HG02943 (cell line): ENCODE measurements around the gene GALNT17.

Source experiments
- ATAC-seq: cut with Tn5 transposase; IDR thresholded peaks from one replicate; pipeline ENCODE4 v1.9.1; 2021; ENCODE audit warnings: mild to moderate bottlenecking, low read depth, moderate library complexity; ENCODE audit not compliant: unreplicated experiment

The GALNT17 gene

DNA sequence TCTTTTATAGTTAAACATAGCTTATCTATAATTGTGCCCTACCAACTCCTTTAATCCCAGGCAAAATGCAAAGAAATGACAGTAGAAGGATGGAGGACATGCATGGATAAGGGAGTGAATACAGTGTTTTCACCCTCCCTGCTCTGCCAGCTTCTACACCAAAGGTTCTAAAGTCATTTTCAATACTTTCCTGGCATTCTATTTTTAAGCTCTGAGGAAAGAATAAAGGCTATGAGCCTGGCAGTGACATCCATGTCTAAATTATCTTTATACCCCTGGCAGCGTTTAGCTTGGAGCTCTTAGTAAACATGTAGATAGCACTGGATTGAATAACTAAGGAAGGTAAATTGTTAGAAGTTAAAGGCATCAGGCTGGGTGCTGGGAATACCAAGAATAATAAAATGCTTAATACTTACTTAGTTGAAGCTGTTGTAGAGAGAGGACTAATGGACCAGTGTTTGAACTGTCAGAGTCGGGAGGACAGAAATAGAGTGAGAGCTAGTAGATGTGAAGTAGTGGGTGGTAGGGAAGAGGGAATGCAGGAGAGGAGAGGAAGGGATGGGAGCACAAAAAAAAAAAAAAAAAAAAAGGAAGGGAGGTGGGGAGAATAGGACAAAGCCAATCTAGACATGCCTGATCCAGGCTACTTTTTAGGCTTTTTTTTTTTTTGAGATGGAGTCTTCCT, 518.9 kb downstream of the GALNT17 start:
- ATAC-seq: no peak

GRCh38 chr7:71652510-71652909, 520.6 kb downstream of the GALNT17 start:
- no peak for ATAC-seq

GRCh38 chr7:71657386-71657785, 525.4 kb downstream of the GALNT17 start:
- no peak for ATAC-seq

DNA sequence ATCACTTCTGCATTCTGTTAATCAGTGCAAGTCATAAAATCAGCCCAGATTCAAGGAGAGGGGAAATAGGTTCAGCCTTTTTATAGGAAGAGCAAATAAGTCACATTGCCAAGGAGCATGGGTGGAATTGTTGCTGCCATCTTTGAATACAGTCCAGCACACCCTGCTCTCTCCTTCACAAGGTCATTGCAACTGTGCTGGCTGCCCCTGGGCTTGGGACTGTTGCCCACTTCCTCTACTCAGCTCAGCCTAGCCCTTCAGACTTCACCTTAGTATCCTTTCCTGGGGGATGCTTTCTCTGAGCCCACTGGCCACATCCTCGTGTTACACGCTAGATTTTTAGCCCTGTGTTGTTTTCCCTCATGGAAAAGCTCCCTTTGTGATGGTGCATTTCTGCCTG, 527.7 kb downstream of the GALNT17 start:
- ATAC-seq: no peak

GRCh38 chr7:71661671-71662224, 529.8 kb downstream of the GALNT17 start:
- no peak for ATAC-seq

- ATAC-seq: no peak
These were observed 533.8 kb downstream of the GALNT17 start for GRCh38 chr7:71665716-71666115.

DNA sequence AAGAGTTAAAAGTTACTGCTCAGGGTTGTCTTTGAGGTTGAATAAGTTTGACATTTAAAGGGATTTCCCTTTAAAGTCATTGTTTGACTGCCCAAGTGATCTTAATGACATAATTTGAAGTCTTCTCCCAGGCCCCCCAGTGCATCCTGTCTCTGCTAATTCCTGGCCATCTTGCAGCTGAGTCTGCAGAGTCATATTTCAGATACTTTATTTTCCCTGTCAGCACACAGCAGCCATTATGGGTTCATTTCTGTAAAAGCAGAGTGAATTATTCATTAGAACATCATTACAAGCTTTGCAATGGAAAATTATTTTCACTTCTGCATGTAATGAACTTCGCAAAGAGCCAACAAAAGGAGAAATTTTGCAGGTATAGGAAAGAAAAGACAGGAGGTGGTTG, 536.6 kb downstream of the GALNT17 start:
- no peak for ATAC-seq

DNA sequence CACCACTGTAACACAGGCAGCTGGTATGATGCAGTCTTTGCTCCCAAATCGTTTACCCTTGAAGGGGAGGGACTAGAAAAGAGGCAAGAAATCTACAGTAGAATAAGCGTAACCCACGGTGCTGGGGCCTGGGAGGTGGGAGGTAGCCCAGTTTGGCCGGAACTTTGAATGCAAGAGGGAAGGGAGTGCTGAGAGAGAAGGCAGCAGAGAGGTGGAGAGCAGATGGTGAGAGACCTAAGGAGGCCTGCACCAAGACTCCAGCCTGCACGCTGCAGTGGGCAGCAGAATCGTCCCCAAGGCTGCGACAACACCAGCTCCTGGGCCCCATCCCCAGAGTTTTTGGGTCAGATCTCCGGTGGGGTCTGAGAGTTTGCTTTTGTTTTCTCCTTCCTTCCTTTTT, 547.5 kb downstream of the GALNT17 start:
- no peak for ATAC-seq

DNA sequence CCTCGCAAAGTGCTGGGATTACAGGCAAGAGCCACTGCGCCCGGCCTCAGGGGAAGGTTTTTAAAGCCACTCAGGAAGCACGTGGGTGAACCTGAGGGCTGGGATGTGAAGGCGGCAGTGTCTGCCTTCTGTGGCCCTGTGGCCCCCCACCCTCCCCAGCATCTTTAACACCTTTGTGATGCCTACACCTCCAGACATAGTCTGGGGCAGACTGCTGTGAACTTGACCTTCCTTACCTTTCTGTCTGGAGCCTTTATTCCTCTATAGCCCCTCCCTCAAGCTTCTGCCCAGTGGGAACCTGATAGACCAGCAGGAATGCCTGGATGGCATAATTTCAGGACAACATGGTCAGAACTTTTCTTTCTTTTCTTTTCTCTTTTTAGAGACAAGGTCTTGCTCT, 550.2 kb downstream of the GALNT17 start:
- ATAC-seq: no peak

DNA sequence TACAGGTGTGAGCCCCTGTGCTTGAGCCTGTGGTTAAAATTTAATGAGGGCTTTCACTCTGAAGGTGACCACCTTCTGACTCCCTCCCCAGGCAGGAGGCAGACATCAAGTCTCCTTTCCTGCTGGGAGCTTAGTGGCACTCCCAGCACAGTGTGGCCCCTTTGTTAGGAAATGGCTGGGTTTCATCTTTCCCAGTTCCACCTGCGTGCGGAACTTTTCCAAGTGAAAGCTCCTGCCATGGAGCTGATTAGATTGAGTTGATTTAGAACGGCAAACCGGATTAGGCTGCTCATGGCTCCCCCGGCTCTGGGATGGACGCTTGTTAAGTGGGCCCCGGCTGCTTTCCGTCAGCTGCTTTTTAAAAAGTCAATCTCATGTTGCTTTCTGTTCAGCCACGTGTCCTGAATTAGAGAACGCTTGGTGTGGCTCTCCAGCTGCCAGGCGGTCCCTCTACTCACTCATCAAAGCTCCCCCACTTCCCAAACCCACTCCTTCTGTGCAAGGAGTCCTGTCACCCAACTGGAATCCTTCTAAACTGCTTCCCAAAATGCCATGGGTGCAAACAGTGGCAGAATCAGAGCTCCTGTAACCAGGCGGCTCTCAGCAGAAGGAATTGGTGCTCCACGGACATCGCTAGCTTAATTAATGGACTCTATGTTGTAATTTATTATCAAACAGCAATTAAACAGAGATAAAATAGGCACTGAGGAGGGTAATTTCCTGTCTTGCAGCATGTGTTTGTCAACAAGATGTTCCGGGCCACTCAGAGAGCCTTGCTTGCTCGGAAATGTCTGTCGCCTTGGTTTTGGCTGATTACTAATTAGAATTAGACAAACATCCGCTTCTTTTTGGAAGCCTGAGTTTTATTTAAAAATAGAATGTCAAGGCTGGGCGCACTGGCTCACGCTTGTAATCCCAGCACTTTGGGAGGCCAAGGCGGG, 551.2 kb downstream of the GALNT17 start:
- no peak for ATAC-seq

- ATAC-seq: no peak
These were observed 555.3 kb downstream of the GALNT17 start for GRCh38 chr7:71687286-71687685.

- ATAC-seq: no peak
These were observed 556.1 kb downstream of the GALNT17 start for GRCh38 chr7:71687831-71688599.

DNA sequence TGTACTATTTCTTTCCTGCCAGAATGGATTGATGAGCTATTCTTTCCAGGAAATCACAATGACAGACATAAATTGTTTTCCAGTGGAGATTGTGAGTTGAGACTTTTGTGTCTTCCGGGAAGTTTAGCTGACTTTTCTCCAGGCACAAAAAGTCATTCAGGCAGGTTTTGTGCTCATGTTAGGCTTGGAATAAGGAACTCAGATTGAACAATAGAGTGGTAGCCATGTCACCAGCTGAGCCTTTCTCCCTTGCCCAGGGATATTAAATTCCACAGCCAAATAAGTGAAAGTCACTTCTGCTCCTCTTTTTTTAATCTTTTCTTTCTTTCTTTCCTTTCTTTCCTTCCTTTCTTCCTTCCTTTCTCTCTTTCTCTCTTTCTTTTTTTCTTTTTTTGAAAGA, 559.6 kb downstream of the GALNT17 start:
- no peak for ATAC-seq

- ATAC-seq: no peak
These were observed 562.7 kb downstream of the GALNT17 start for GRCh38 chr7:71694665-71695064.

- ATAC-seq: no peak
These were observed 563.2 kb downstream of the GALNT17 start for GRCh38 chr7:71695186-71695585.

GRCh38 chr7:71696511-71696910, 564.6 kb downstream of the GALNT17 start:
- no peak for ATAC-seq

GRCh38 chr7:71697400-71697799, 565.5 kb downstream of the GALNT17 start:
- ATAC-seq: no peak

DNA sequence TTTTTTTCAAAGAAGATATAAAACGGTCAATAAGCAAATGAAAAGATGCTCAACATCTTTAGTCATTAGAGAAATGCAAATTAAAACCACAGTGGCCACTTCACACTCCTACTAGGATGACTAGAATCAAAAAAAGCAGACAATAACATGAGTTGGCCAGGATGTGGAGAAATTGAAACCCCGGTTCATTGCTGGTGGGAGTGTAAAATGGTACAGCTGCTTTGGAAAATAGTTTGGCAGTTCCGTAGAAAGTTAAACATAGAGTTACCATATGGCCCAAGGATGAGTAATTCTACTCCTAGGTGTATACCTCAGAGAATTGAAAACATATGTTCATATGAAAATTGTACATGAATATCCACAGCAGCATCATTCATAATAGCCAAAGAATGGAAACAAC, 573.3 kb downstream of the GALNT17 start:
- ATAC-seq: no peak

DNA sequence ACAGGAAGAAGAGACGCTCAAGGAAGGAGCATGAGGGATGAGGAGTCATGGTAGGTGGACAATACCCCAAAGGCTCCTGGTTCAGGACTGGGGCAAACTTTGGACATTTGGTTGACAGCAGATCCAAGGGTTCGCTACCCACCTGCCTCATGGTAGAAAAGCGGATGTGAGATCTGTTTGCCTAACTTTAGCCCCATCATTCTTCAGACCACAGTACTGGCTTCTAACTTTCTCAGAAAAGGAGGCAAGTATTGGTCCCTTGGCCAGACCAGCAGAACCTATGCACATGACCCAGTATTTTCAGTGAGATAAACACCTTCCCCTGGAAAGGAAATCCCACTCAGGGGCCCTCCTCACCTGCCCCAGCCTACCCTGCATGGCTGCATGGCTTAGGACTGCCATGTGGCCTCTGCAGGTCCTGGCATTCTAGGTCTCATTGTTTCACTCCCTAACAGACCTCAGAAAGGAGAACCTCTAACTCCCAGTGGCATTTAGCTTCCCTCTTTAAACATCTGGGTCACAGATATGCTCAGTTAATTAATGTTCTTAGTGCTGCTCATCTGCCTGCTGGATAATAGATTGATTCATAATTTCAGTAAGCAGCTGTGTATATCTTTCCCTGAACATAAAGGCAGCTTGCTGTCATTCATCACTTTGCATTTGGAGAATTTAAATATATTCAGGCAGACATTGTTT, 574.1 kb downstream of the GALNT17 start:
- ATAC-seq: no peak

- ATAC-seq: no peak
These were observed 574.6 kb downstream of the GALNT17 start for GRCh38 chr7:71706597-71706975.
